HepG2 (cell line): Measurements from ENCODE around the gene NAA38. TPM values are rescaled to one million over a fixed set of nuclear protein-coding genes. Genes with fewer than 3 reads are reported as not detected.

ENCODE experiments used
- ATF7-NPFF ChIP-seq: sonication (generic); formaldehyde crosslinking; IDR thresholded peaks from 2 replicates; pipeline ENCODE4 v1.8.1; 2023; ENCODE audit warnings: mild to moderate bottlenecking, low read depth, missing genetic modification reagents, moderate library complexity
- FOXC1 ChIP-seq: sonication (generic); formaldehyde crosslinking; IDR thresholded peaks from 2 replicates; pipeline ENCODE4 v1.8.0; 2022; ENCODE audit warnings: mild to moderate bottlenecking, missing genetic modification reagents, borderline replicate concordance
- HES4 ChIP-seq: sonication (generic); formaldehyde crosslinking; IDR thresholded peaks from 2 replicates; pipeline ENCODE4 v1.9.0; 2021; ENCODE audit warnings: mild to moderate bottlenecking, missing genetic modification reagents, borderline replicate concordance
- MAZ ChIP-seq, 2 experiments: sonication (generic) in 1 of 2; formaldehyde crosslinking in 1 of 2; IDR thresholded peaks; 2 replicates each; pipeline versions ENCODE4 v1.5.0 to v1.6.1; 2012 to 2020; ENCODE audit warnings: low read depth in 2 of 2, mild to moderate bottlenecking in 2 of 2, borderline replicate concordance in 1 of 2, improper control_type of control experiment in 1 of 2, low read length in 1 of 2, missing genetic modification reagents in 1 of 2, moderate library complexity in 1 of 2
- MTA3 ChIP-seq: sonication (generic); formaldehyde crosslinking; IDR thresholded peaks from 2 replicates; pipeline ENCODE4 v1.4.0; 2020; ENCODE audit warnings: missing genetic modification reagents
- NR1H2 ChIP-seq: sonication (generic); formaldehyde crosslinking; IDR thresholded peaks from 2 replicates; pipeline ENCODE4 v1.8.1; 2022; ENCODE audit warnings: low read depth, missing genetic modification reagents, borderline replicate concordance
- PHB2 ChIP-seq: fragments of 450-650 bp; IDR thresholded peaks from 2 replicates; pipeline ENCODE4 v1.6.1; 2018; ENCODE audit not compliant: partially characterized antibody
- PHF21A ChIP-seq: sonication (generic); formaldehyde crosslinking; IDR thresholded peaks from 2 replicates; pipeline ENCODE4 v1.5.0; 2020; ENCODE audit warnings: mild to moderate bottlenecking, missing genetic modification reagents
- PLRG1 ChIP-seq: fragments of 450-650 bp; conservative IDR thresholded peaks from 2 replicates; pipeline ENCODE4 v1.6.1; 2016
- POLR2AphosphoS5 ChIP-seq: IDR thresholded peaks from 2 replicates; pipeline ENCODE4 v1.6.1; 2012; ENCODE audit warnings: low read depth, low read length
- RBM22 ChIP-seq: fragments of 200-400 bp; formaldehyde crosslinking; optimal IDR thresholded peaks from 2 replicates; pipeline ENCODE3; 2017; ENCODE audit warnings: mild to moderate bottlenecking, low read length, moderate library complexity
- SATB2 ChIP-seq: sonication (generic); formaldehyde crosslinking; IDR thresholded peaks from 2 replicates; pipeline ENCODE4 v1.5.0; 2020; ENCODE audit warnings: missing genetic modification reagents
- SKI ChIP-seq: fragments of 450-650 bp; IDR thresholded peaks from one replicate; pipeline ENCODE4 v1.6.1; 2018; ENCODE audit warnings: mild to moderate bottlenecking; ENCODE audit not compliant: partially characterized antibody
- SSRP1 ChIP-seq: IDR thresholded peaks from 2 replicates; pipeline ENCODE4 v1.6.1; 2016; ENCODE audit warnings: control low read depth
- TCF7 ChIP-seq: sonication (generic); IDR thresholded peaks from 2 replicates; pipeline ENCODE4 v1.6.1; 2016; ENCODE audit warnings: antibody characterized with exemption, low read depth
- ZFY ChIP-seq: sonication (generic); formaldehyde crosslinking; IDR thresholded peaks from 2 replicates; pipeline ENCODE4 v1.4.0; 2020; ENCODE audit warnings: missing genetic modification reagents
- ZNF263 ChIP-seq: sonication (generic); formaldehyde crosslinking; IDR thresholded peaks from 2 replicates; pipeline ENCODE4 v1.4.0; 2020; ENCODE audit warnings: missing genetic modification reagents
- ZNF468 ChIP-seq: sonication (generic); formaldehyde crosslinking; IDR thresholded peaks from 2 replicates; pipeline ENCODE4 v1.8.0; 2022; ENCODE audit warnings: mild to moderate bottlenecking, moderate library complexity, missing genetic modification reagents
- ZNF709 ChIP-seq: sonication (generic); formaldehyde crosslinking; IDR thresholded peaks from 2 replicates; pipeline ENCODE4 v1.5.0; 2020; ENCODE audit warnings: mild to moderate bottlenecking, missing genetic modification reagents
- ZNF746 ChIP-seq: sonication (generic); formaldehyde crosslinking; IDR thresholded peaks from 2 replicates; pipeline ENCODE4 v1.8.0; 2022; ENCODE audit warnings: mild to moderate bottlenecking, missing genetic modification reagents
- ZNF761 ChIP-seq: sonication (generic); formaldehyde crosslinking; conservative IDR thresholded peaks from 2 replicates; pipeline ENCODE4 v1.4.0; 2020; ENCODE audit warnings: mild to moderate bottlenecking, missing genetic modification reagents
- polyA plus RNA-seq, 8 experiments: library from polyadenylated mRNA; depleted of rRNA in 3 of 8; stranded (reverse) in 7 of 8; unstranded in 1 of 8; fragments of >200 nt; fragmentation: Illumina TruSeq in 4 of 8; extraction: Trizol in 4 of 8; gene quantifications; 2 replicates each; pipeline versions ENCODE4 v1.2.1 to v1.2.3, GENCODE V29; 2011 to 2016; ENCODE audit warnings: low read depth in 4 of 8, missing spikeins in 1 of 8, mixed read lengths in 1 of 8; ENCODE audit not compliant: insufficient read depth in 1 of 8
- total RNA-seq, 5 experiments: library from RNA; depleted of rRNA; stranded (reverse); fragments of >200 nt; fragmentation: Illumina TruSeq; extraction: Trizol; gene quantifications; 2 replicates each; pipeline ENCODE4 v1.2.3, GENCODE V29; 2016; ENCODE audit warnings: low read depth in 1 of 5
- TF ChIP-seq, protein P1 (sequence below): sonication (generic); formaldehyde crosslinking; IDR thresholded peaks from 2 replicates; pipeline ENCODE4 v1.4.0; 2020; ENCODE audit warnings: missing genetic modification reagents, borderline replicate concordance
- TF ChIP-seq, protein P2 (sequence below): sonication (generic); formaldehyde crosslinking; IDR thresholded peaks from 2 replicates; pipeline ENCODE4 v1.4.0; 2020; ENCODE audit warnings: missing genetic modification reagents
- TF ChIP-seq, protein P3 (sequence below): sonication (generic); formaldehyde crosslinking; IDR thresholded peaks from 2 replicates; pipeline ENCODE4 v1.9.0; 2022; ENCODE audit warnings: missing genetic modification reagents, mild to moderate bottlenecking, borderline replicate concordance
- TF ChIP-seq, protein P4 (sequence below): sonication (generic); formaldehyde crosslinking; IDR thresholded peaks from 2 replicates; pipeline ENCODE4 v1.8.0; 2022; ENCODE audit warnings: missing genetic modification reagents, mild to moderate bottlenecking, inconsistent platforms, borderline replicate concordance

The NAA38 gene
- total and polyA plus RNA-seq, 2 of the 13 experiments (the other 11 are each of a cell fraction or from before 2014, with no cell fraction given): 46.9 to 91.6 TPM

DNA sequence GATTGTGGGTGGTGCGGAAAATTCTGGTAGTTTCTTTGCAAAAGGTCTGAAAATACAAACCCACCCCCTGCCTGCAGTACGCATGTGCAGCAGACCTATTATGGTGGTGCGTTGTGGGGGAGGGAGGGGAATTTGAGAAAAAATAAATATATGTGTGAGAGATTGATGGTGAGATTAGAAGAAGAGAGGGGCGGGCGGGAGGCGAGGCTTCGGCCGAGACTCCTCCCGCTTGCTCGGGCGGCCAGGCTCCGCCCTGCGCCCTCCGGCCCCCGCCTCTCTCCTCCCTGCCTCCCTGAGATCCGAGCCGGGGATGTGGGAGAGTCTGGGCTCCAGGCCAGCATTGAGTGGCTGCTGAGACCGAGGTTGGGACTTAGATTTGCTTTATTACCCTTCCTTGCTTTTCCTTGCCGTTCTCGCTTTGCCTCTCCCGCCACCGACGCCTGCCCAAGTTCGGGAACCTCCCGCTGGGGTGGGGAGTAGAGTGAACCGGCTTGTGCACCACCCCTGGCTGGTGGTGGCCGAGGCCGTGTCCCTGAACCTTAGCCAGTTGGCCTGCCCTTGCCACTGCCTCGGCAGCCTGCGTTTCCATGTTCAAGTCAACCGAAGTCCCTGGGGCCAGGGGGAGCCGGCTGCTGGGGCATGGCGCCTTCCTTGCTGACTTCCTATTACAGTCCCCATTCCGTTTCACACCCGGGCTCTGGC, 30.3 kb upstream of the NAA38 start (continued):
- TF ChIP-seq, protein P1, sequence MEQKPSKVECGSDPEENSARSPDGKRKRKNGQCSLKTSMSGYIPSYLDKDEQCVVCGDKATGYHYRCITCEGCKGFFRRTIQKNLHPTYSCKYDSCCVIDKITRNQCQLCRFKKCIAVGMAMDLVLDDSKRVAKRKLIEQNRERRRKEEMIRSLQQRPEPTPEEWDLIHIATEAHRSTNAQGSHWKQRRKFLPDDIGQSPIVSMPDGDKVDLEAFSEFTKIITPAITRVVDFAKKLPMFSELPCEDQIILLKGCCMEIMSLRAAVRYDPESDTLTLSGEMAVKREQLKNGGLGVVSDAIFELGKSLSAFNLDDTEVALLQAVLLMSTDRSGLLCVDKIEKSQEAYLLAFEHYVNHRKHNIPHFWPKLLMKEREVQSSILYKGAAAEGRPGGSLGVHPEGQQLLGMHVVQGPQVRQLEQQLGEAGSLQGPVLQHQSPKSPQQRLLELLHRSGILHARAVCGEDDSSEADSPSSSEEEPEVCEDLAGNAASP (CRISPR knock-in tag): 0 out of 2 replicates have a peak, but pooled peaks have one; percentile 12
- TF ChIP-seq SSRP1 (CRISPR knock-in tag): no peak
- TF ChIP-seq SATB2 (CRISPR knock-in tag): no peak
- TF ChIP-seq PHF21A: peak; percentile 65; the same call in 1 of the 2 replicates
- TF ChIP-seq ATF7-NPFF (CRISPR knock-in tag): no peak
- TF ChIP-seq RBM22: no peak
- TF ChIP-seq TCF7: no peak
- no peak for TF ChIP-seq ZNF709 (CRISPR knock-in tag)
- peak; percentile 86 for TF ChIP-seq ZNF263 (CRISPR knock-in tag)
- 0 out of 2 replicates have a peak, but pooled peaks have one; percentile 34 for TF ChIP-seq ZNF746 (CRISPR knock-in tag)
- TF ChIP-seq FOXC1 (CRISPR knock-in tag): peak; percentile 39; the same call in 1 of the 2 replicates
- 0 out of 2 replicates have a peak, but pooled peaks have one; percentile 63 for TF ChIP-seq HES4 (CRISPR knock-in tag)
- TF ChIP-seq, protein P2, sequence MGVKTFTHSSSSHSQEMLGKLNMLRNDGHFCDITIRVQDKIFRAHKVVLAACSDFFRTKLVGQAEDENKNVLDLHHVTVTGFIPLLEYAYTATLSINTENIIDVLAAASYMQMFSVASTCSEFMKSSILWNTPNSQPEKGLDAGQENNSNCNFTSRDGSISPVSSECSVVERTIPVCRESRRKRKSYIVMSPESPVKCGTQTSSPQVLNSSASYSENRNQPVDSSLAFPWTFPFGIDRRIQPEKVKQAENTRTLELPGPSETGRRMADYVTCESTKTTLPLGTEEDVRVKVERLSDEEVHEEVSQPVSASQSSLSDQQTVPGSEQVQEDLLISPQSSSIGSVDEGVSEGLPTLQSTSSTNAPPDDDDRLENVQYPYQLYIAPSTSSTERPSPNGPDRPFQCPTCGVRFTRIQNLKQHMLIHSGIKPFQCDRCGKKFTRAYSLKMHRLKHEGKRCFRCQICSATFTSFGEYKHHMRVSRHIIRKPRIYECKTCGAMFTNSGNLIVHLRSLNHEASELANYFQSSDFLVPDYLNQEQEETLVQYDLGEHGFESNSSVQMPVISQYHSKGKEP: no peak
- TF ChIP-seq SKI: peak; percentile 84
- TF ChIP-seq, protein P3, sequence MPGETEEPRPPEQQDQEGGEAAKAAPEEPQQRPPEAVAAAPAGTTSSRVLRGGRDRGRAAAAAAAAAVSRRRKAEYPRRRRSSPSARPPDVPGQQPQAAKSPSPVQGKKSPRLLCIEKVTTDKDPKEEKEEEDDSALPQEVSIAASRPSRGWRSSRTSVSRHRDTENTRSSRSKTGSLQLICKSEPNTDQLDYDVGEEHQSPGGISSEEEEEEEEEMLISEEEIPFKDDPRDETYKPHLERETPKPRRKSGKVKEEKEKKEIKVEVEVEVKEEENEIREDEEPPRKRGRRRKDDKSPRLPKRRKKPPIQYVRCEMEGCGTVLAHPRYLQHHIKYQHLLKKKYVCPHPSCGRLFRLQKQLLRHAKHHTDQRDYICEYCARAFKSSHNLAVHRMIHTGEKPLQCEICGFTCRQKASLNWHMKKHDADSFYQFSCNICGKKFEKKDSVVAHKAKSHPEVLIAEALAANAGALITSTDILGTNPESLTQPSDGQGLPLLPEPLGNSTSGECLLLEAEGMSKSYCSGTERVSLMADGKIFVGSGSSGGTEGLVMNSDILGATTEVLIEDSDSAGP (CRISPR knock-in tag): peak; percentile 83; the same call in 1 of the 2 replicates
- peak; percentile 76 for TF ChIP-seq POLR2AphosphoS5
- TF ChIP-seq ZNF761: peak; percentile 53; the same call in 1 of the 2 replicates
- TF ChIP-seq PHB2: no peak
- TF ChIP-seq ZNF468: no peak
- no peak for TF ChIP-seq NR1H2
- TF ChIP-seq PLRG1: no peak
- 0 out of 2 replicates have a peak, but pooled peaks have one; percentile 39 for TF ChIP-seq MAZ (IDR thresholded peaks at IDR 0.05; ENCODE audit: borderline replicate concordance, low read depth, low read length)
- TF ChIP-seq MAZ (CRISPR knock-in tag; IDR thresholded peaks at IDR 0.05; ENCODE audit: low read depth): 0 out of 2 replicates have a peak, but pooled peaks have one; percentile 17
- TF ChIP-seq MTA3 (CRISPR knock-in tag): no peak
- TF ChIP-seq, protein P4, sequence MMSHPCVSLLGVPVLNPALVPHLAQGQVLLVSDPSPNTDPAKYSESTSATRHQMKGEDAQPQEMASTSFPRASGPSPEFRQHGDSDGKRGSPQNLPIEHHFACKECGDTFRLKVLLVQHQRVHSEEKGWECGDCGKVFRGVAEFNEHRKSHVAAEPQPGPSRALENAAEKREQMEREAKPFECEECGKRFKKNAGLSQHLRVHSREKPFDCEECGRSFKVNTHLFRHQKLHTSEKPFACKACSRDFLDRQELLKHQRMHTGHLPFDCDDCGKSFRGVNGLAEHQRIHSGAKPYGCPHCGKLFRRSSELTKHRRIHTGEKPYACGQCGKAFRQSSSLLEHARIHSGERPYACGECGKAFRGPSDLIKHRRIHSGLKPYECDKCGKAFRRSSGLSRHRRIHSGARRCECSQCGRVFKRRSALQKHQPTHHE (CRISPR knock-in tag): 0 out of 2 replicates have a peak, but pooled peaks have one; percentile 59
- TF ChIP-seq ZFY (CRISPR knock-in tag): peak; percentile 60
